H1 (cell line): ENCODE data around the gene CCDC154. TPM values are rescaled to one million over a fixed set of nuclear protein-coding genes. Genes with fewer than 3 reads are reported as not detected.

ENCODE experiments used
- BACH1 ChIP-seq: IDR thresholded peaks from 2 replicates; pipeline ENCODE4 v1.6.1; 2012; ENCODE audit warnings: low read length, improper control_type of control experiment
- E2F6 ChIP-seq: IDR thresholded peaks from 2 replicates; pipeline ENCODE4 v1.6.1; 2012; ENCODE audit warnings: inconsistent platforms
- TAF1 ChIP-seq: IDR thresholded peaks from 2 replicates; pipeline ENCODE4 v1.6.1; 2011; ENCODE audit warnings: mild to moderate bottlenecking, low read depth, low read length
- TAF7 ChIP-seq: optimal IDR thresholded peaks from 2 replicates; pipeline ENCODE3; 2011; ENCODE audit warnings: low read depth, mild to moderate bottlenecking, inconsistent platforms, low read length, moderate library complexity, borderline replicate concordance
- TBP ChIP-seq: IDR thresholded peaks from 2 replicates; pipeline ENCODE4 v1.6.1; 2011; ENCODE audit warnings: low read depth, low read length, improper control_type of control experiment
- polyA plus RNA-seq, 7 experiments: library from polyadenylated mRNA; depleted of rRNA in 3 of 7; stranded (reverse) in 5 of 7; unstranded in 2 of 7; fragments of >200 nt in 5 of 7; fragments of 200-250 nt in 2 of 7; gene quantifications; 1 replicate in 5 of 7; 2 replicates in 1 of 7; 4 replicates in 1 of 7; pipeline versions ENCODE4 v1.2.1 to v1.2.3, GENCODE V29; 2011 to 2013; ENCODE audit warnings: missing spikeins in 2 of 7, mixed read lengths in 2 of 7
- total RNA-seq: library from RNA; stranded (reverse); fragmentation: NEBNext Ultra II Directional; extraction: Animal tissue kit (Norgen Biotek cat#: 25700); gene quantifications from 2 replicates; pipeline ENCODE4 v1.2.1, GENCODE V29; 2021

The CCDC154 gene
- total and polyA plus RNA-seq, 2 of the 8 experiments (the other 6 are each of a cell fraction or from before 2014, with no cell fraction given): 0.15 to 0.88 TPM

DNA sequence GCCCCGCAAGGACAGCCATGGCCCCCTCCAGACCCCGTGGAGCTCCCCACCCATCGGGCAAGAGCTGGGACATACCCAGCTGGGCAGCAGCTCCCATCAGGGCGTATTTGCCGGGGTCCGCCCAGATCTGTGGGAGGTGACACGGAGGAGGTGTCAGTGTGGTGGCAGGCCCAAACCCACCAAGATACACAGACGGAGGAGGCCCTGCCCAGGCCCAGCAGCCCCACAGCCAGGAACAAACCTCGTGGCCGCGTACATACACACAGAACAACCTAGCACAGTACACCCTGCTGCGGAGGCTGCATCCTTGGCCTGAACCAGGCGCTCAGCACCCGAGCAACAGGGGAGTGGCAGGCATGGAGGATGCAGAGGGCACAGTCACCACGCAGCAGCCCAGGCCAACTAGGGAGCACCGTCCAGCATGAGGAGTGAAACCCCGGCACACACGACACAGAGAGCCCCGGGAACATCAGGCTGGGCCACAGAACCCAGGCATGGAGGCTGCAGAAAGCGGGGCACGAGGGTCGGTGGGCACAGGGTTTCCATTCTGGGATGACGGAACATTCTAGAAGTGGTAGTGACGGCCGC is 4.9 kb upstream of the CCDC154 start (continued):
- TF ChIP-seq TAF7 (no peak), TAF1 (no peak), E2F6 (no peak), BACH1 (no peak), TBP (no peak)
